GM23338 (cell line): ENCODE measurements around the gene KCNIP1.

ENCODE experiments used
- CTCF ChIP-seq, 2 experiments: fragments of 200-600 bp in 1 of 2; sonication (generic) in 1 of 2; conservative IDR thresholded peaks; 2 replicates each; pipeline versions ENCODE4 v1.5.1 to v1.6.1; 2016 to 2017; ENCODE audit warnings: antibody characterized with exemption in 2 of 2, low read depth in 2 of 2, mild to moderate bottlenecking in 2 of 2, moderate library complexity in 1 of 2
- EZH2 ChIP-seq: fragments of 200-600 bp; sonication (generic); IDR thresholded peaks from one replicate; pipeline ENCODE4 v1.8.0; 2017; ENCODE audit warnings: antibody characterized with exemption, mild to moderate bottlenecking, low read depth; ENCODE audit not compliant: unreplicated experiment
- EZH2phosphoT487 ChIP-seq: fragments of 200-600 bp; sonication (generic); IDR thresholded peaks from one replicate; pipeline ENCODE4 v1.8.1; 2018; ENCODE audit warnings: antibody characterized with exemption; ENCODE audit not compliant: unreplicated experiment
- JUNB ChIP-seq: IDR thresholded peaks from one replicate; pipeline ENCODE4 v1.6.1; 2016; ENCODE audit warnings: antibody characterized with exemption; ENCODE audit not compliant: unreplicated experiment
- POLR2AphosphoS5 ChIP-seq: IDR thresholded peaks from 2 replicates; pipeline ENCODE4 v1.6.1; 2016; ENCODE audit warnings: antibody characterized with exemption, low read depth
- REST ChIP-seq: IDR thresholded peaks from one replicate; pipeline ENCODE4 v1.6.1; 2018; ENCODE audit warnings: antibody characterized with exemption; ENCODE audit not compliant: unreplicated experiment
- STAT1 ChIP-seq: IDR thresholded peaks from one replicate; pipeline ENCODE4 v1.6.1; 2016; ENCODE audit warnings: antibody characterized with exemption; ENCODE audit not compliant: unreplicated experiment

GRCh38 chr5:170560938-170561337, 57.1 kb downstream of the KCNIP1 start:
- TF ChIP-seq POLR2AphosphoS5 (no peak), CTCF (conservative IDR thresholded peaks at IDR 0.05; ENCODE audit: low read depth in 2 of 2) (no peak), EZH2 (no peak), JUNB (no peak), STAT1 (no peak), EZH2phosphoT487 (no peak), REST (no peak)
